ENCODE data around the gene PLA2G2A.
"Not testable (repeated sequence)": the region's sequence is repeated elsewhere in the genome, so short reads cannot be mapped to it uniquely, and the experiment has no call there.

PLA2G2A gene

DNA sequence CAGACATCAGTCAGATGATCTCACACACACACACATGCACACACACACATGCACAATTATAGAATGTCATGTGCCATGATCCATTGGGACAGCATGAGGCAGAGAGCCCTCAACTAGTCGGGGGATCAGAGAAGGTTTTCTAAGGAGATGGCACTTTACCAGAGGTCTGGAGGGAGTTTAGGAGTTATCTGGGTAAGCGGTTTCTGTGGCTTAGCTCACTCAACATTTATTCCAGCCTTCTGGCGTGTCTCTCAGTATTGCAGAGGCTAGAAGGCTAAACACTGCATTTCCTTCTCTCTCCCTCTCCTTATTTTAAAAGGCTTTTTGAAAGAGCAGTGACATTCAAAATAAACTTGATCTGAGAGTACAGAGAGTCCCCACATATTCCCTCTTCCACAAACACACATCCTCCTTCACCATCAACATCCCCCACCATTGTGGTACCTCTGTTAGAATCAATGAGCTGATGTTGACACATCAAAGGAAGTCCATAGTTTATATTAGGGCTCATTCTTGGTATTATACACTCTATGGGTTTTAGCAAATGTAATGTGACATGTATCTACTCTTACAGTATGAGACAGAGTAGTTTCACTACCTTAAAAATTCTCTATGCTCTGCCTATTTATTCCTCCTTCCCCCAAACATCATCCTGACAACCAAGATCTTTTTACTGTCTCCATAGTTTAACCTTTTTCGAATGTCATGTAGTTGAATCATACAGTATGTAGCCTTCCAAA is 9.0 kb upstream of the PLA2G2A start:
- H3K36me3 ChIP-seq (ENCODE audit: low read depth), result no peaks in the 10 kb centered on the region
- TF ChIP-seq, protein P1, sequence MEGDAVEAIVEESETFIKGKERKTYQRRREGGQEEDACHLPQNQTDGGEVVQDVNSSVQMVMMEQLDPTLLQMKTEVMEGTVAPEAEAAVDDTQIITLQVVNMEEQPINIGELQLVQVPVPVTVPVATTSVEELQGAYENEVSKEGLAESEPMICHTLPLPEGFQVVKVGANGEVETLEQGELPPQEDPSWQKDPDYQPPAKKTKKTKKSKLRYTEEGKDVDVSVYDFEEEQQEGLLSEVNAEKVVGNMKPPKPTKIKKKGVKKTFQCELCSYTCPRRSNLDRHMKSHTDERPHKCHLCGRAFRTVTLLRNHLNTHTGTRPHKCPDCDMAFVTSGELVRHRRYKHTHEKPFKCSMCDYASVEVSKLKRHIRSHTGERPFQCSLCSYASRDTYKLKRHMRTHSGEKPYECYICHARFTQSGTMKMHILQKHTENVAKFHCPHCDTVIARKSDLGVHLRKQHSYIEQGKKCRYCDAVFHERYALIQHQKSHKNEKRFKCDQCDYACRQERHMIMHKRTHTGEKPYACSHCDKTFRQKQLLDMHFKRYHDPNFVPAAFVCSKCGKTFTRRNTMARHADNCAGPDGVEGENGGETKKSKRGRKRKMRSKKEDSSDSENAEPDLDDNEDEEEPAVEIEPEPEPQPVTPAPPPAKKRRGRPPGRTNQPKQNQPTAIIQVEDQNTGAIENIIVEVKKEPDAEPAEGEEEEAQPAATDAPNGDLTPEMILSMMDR (IDR thresholded peaks at IDR 0.05; ENCODE audit: poor library complexity, severe bottlenecking), result no peak
- ATAC-seq (ENCODE audit: low read depth) (no peak), DNase-seq (ENCODE audit: low spot score) (no peak)
- H3K4me1 ChIP-seq (ENCODE audit: insufficient read depth, poor library complexity, severe bottlenecking), result no peaks in the 10 kb centered on the region
- H3K27me3 ChIP-seq (ENCODE audit: insufficient read depth, poor library complexity, severe bottlenecking), result peaks cover 12% of the 10 kb centered on the region
- no peak overlapping the region for H3K4me3 ChIP-seq (ENCODE audit: severe bottlenecking)
- no peaks in the 10 kb centered on the region for H3K9me3 ChIP-seq (ENCODE audit: severe bottlenecking)
- H3K27ac ChIP-seq (ENCODE audit: poor library complexity, severe bottlenecking), result no peak overlapping the region

DNA sequence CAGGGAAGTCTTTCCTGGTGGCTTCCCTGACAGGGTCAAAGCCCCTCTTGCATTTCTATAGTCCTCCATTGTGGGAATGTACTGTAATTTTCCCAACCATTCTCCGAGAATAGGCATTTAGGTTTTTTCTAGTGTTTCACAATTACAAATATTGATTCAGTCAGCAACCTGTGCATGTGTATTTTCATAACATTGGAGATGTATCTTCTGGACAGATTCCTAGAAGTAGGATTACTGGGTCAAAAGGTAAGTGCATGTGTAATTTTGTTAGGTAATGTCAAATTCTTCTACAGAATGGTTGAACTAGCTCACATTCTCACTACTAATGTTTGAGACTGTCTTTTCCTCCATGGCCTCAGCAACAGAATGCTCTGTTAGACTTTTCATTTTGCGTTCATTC is 8.3 kb upstream of the PLA2G2A start:
- Histone ChIP-seq H3K4me3 (ENCODE audit: severe bottlenecking) (no peak overlapping the region), H3K27ac (ENCODE audit: poor library complexity, severe bottlenecking) (no peak overlapping the region), H3K4me1 (ENCODE audit: insufficient read depth, poor library complexity, severe bottlenecking) (no peaks in the 10 kb centered on the region), H3K9me3 (ENCODE audit: severe bottlenecking) (no peaks in the 10 kb centered on the region), H3K36me3 (ENCODE audit: low read depth) (no peaks in the 10 kb centered on the region), H3K27me3 (ENCODE audit: insufficient read depth, poor library complexity, severe bottlenecking) (peaks cover 10% of the 10 kb centered on the region)
- TF ChIP-seq, protein P1 (IDR thresholded peaks at IDR 0.05; ENCODE audit: poor library complexity, severe bottlenecking), result no peak
- ATAC-seq (ENCODE audit: low read depth), result no peak
- DNase-seq (ENCODE audit: low spot score), result no peak

DNA sequence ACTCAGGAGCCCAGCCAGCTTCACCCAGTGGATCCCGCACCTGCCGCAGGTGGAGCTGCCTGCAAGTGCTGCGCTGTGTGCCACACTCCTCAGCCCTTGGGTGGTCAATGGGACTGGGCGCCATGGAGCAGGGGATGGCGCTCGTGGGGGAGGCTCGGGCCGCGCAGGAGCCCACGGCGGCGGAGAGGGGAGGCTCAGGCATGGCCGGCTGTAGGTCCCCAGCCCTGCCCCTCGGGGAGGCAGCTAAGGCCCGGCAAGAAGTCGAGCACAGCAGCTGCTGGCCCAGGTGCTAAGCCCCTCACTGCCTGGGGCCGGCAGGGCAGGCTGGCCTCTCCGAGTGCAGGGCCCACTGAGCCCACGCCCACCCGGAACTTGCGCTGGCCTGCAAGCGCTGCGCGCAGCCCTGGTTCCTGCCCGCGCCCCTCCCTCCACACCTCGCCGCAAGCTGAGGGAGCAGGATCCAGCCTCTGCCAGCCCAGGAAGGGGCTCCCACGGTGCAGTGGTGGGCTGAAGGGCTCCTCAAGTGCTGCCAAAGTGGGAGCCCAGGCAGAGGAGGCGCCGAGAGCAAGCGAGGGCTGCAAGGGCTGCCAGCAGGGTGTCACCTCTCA is 5.1 kb upstream of the PLA2G2A start:
- H3K4me3 ChIP-seq (ENCODE audit: severe bottlenecking); DNase-seq (ENCODE audit: low spot score); H3K36me3 ChIP-seq (ENCODE audit: low read depth); H3K4me1 ChIP-seq (ENCODE audit: insufficient read depth, poor library complexity, severe bottlenecking); H3K27me3 ChIP-seq (ENCODE audit: insufficient read depth, poor library complexity, severe bottlenecking); ATAC-seq (ENCODE audit: low read depth); H3K9me3 ChIP-seq (ENCODE audit: severe bottlenecking); H3K27ac ChIP-seq (ENCODE audit: poor library complexity, severe bottlenecking): not testable (repeated sequence)

DNA sequence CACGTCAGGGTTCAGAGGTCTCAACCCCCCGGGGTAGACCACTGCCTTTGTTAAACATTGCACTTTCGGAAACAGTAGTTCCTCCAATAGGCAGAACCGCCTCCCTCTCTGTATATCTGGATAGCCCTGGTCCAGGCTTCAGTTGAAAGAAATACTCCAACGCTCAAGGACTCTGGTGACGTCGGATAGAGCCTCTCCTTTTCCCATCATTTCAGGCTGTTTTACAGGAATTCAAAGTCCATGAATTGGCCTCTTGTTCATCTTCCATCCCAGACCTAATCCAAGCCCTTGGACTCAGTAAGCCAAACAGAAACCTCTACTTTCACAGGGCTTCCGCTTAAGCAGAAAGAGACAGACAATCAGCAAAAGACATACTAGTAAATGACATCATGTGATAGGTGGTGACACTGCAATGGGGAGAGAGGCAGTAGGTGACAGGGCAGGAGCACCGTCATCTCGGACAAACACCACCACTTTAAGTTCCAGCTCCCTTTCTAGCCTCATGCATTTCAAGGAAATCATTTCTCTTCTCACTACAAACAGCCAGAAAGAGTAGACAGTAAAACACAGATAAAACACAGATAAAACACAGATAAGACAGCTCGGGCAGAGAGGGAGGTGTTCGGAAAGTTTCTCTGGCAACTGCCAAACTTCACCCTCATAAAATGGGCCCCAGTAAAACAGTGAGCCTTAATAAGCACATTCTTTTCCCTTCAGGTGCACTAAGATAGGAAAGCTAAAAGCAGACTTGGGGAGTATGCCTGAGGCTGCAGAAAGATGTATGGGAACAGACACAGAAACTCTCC is 2.3 kb upstream of the PLA2G2A start:
- H3K27ac ChIP-seq (ENCODE audit: poor library complexity, severe bottlenecking), result no peak overlapping the region
- DNase-seq (ENCODE audit: low spot score), result no peak

DNA sequence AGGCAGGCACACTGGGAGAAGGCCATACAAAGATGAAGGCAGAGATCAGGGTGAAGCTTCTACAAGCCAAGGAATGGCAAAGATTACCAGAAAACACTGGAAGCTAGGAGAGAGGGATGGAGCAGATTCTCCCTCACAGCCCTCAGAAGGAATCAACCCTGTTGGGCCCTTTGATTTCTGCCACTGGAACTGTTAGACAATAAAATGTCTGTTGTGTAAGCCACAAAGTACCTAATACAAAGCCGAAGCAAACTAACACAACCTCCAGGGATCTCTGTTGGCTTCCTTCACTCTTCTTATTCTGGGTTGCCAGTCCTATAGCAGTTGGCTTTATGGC is 1.7 kb upstream of the PLA2G2A start:
- no peaks in the 10 kb centered on the region for H3K36me3 ChIP-seq (ENCODE audit: low read depth)
- H3K9me3 ChIP-seq (ENCODE audit: severe bottlenecking), result no peaks in the 10 kb centered on the region
- H3K27me3 ChIP-seq (ENCODE audit: insufficient read depth, poor library complexity, severe bottlenecking), result no peaks in the 10 kb centered on the region
- TF ChIP-seq, protein P1 (IDR thresholded peaks at IDR 0.05; ENCODE audit: poor library complexity, severe bottlenecking), result no peak
- H3K4me1 ChIP-seq (ENCODE audit: insufficient read depth, poor library complexity, severe bottlenecking), result no peaks in the 10 kb centered on the region
- no peak for ATAC-seq (ENCODE audit: low read depth)
- no peak overlapping the region for H3K27ac ChIP-seq (ENCODE audit: poor library complexity, severe bottlenecking)
- DNase-seq (ENCODE audit: low spot score), result no peak
- no peak overlapping the region for H3K4me3 ChIP-seq (ENCODE audit: severe bottlenecking)

More for the DNA sequence above, 2.3 kb upstream of the PLA2G2A start:
- no peaks in the 10 kb centered on the region for H3K9me3 ChIP-seq (ENCODE audit: severe bottlenecking)
- no peaks in the 10 kb centered on the region for H3K4me1 ChIP-seq (ENCODE audit: insufficient read depth, poor library complexity, severe bottlenecking)
- TF ChIP-seq, protein P1 (IDR thresholded peaks at IDR 0.05; ENCODE audit: poor library complexity, severe bottlenecking), result no peak
- no peaks in the 10 kb centered on the region for H3K36me3 ChIP-seq (ENCODE audit: low read depth)
- no peaks in the 10 kb centered on the region for H3K27me3 ChIP-seq (ENCODE audit: insufficient read depth, poor library complexity, severe bottlenecking)
- ATAC-seq (ENCODE audit: low read depth), result no peak
- H3K4me3 ChIP-seq (ENCODE audit: severe bottlenecking), result no peak overlapping the region
